Activated CD4-positive, alpha-beta T cell treated with anti-CD3 and anti-CD28 coated beads, Interleukin-2, Interleukin-6, amounts not matched to agents 100 ng/mL and 50 ng/mL, durations not matched to agents 16 hours and 8 hours (primary cell): ENCODE data around the gene MRPL14.
A peak's percentile ranks its signal among the peaks of the same experiment; 100 is the strongest.

Experiments
- DNase-seq: peaks from one replicate; pipeline ENCODE4 v3.0.0-alpha.2; 2020

The MRPL14 gene

GRCh38 chr6:44078219-44078826 is 48.9 kb downstream of the MRPL14 start:
- DNase-seq: no peak

- no peak for DNase-seq
Measured at GRCh38 chr6:44077214-44077946, 49.9 kb downstream of the MRPL14 start.

GRCh38 chr6:44076356-44077213 is 50.7 kb downstream of the MRPL14 start:
- DNase-seq: no peak

GRCh38 chr6:44075647-44076355 is 51.5 kb downstream of the MRPL14 start:
- no peak for DNase-seq

GRCh38 chr6:44074813-44075646 is 52.2 kb downstream of the MRPL14 start:
- DNase-seq: no peak

- peak; percentile 74 for DNase-seq
Measured at GRCh38 chr6:44074439-44074812, 52.8 kb downstream of the MRPL14 start.

GRCh38 chr6:44073612-44074438 is 53.4 kb downstream of the MRPL14 start:
- no peak for DNase-seq

GRCh38 chr6:44072959-44073611 is 54.2 kb downstream of the MRPL14 start:
- peak; percentile 87 for DNase-seq

GRCh38 chr6:44072452-44072958 is 54.7 kb downstream of the MRPL14 start:
- no peak for DNase-seq

GRCh38 chr6:44071670-44072451 is 55.4 kb downstream of the MRPL14 start:
- no peak for DNase-seq

GRCh38 chr6:44068607-44069296 is 58.5 kb downstream of the MRPL14 start:
- DNase-seq: no peak

GRCh38 chr6:44067173-44068139 is 59.8 kb downstream of the MRPL14 start:
- DNase-seq: no peak

- no peak for DNase-seq
Measured at GRCh38 chr6:44066394-44067172, 60.7 kb downstream of the MRPL14 start.

- DNase-seq: no peak
Measured at GRCh38 chr6:44065443-44066140, 61.7 kb downstream of the MRPL14 start.

GRCh38 chr6:44064948-44065272 is 62.3 kb downstream of the MRPL14 start:
- DNase-seq: no peak
